Endothelial cell of umbilical vein (primary cell): ENCODE data around the gene HUWE1. TPM values are rescaled to one million over a fixed set of nuclear protein-coding genes. Genes with fewer than 3 reads are reported as not detected.

Experiments used
- BruUV-seq: library from RNA; stranded (reverse); fragments of 400-500 nt; replicated peaks from 2 replicates; lab custom pipeline; 2021; lab: Mats Ljungman, UMichigan
- CTCF ChIA-PET: fragments of 300-600, 350-600 bp; sonication (Branson Sonifier 250); formaldehyde crosslinking; loops from one replicate; lab custom pipeline; 2021; ENCODE audit warnings: antibody characterized with exemption, inconsistent platforms; lab: Charles Lee
- POLR2A ChIA-PET: fragments of 300-600, 350-600 bp; sonication (Branson Sonifier 250); formaldehyde crosslinking; loops from one replicate; lab custom pipeline; 2021; ENCODE audit warnings: antibody characterized with exemption, inconsistent platforms; lab: Charles Lee
- DNase-seq: peaks from one replicate; pipeline ENCODE4 v3.0.0-alpha.2; 2011; ENCODE audit warnings: low read depth, low spot score
- FAIRE-seq: peaks from 2 replicates; lab custom pipeline; 2011; peaks lifted over from hg19 to GRCh38; lab: Jason Lieb, UNC
- H2AFZ ChIP-seq: 2 replicates; pipeline ENCODE4 v1.6.0; 2012; ENCODE audit warnings: low read depth, low read length, control low read depth, inconsistent platforms
- H3K27ac ChIP-seq: 2 replicates; pipeline ENCODE4 v1.5.1; 2011; ENCODE audit warnings: low read depth, mild to moderate bottlenecking, control low read depth, low read length, moderate library complexity; ENCODE audit not compliant: insufficient read depth
- H3K27me3 ChIP-seq, 2 experiments: 2 replicates each; pipeline versions ENCODE4 v1.6.0 to v1.6.1; 2011; ENCODE audit warnings: low read length in 2 of 2, mixed read lengths in 1 of 2; ENCODE audit not compliant: control insufficient read depth in 2 of 2, insufficient read depth in 2 of 2
- H3K36me3 ChIP-seq, 2 experiments: 2 replicates in 1 of 2; 3 replicates in 1 of 2; pipeline ENCODE4 v1.5.1; 2011; ENCODE audit warnings: low read length in 2 of 2, mild to moderate bottlenecking in 1 of 2, moderate library complexity in 1 of 2; ENCODE audit not compliant: control insufficient read depth in 2 of 2, insufficient read depth in 2 of 2; ENCODE audit errors: extremely low read depth in 1 of 2
- H3K4me1 ChIP-seq: 3 replicates; pipeline ENCODE4 v1.5.1; 2011; ENCODE audit warnings: mild to moderate bottlenecking, low read length; ENCODE audit not compliant: control insufficient read depth, insufficient read depth; ENCODE audit errors: extremely low read depth
- H3K4me2 ChIP-seq: 2 replicates; pipeline ENCODE4 v1.6.1; 2011; ENCODE audit warnings: low read length, control low read depth, mixed read lengths; ENCODE audit not compliant: insufficient read depth
- H3K4me3 ChIP-seq, 3 experiments: fragments of 200-600 bp in 1 of 3; sonication (generic), shearing (Covaris generic) in 1 of 3; replicated peaks in 1 of 3; 2 replicates each; pipeline ENCODE4 v1.5.1; 2011 to 2016; ENCODE audit warnings: control low read depth in 3 of 3, low read length in 3 of 3, mild to moderate bottlenecking in 2 of 3, inconsistent platforms in 1 of 3, low read depth in 1 of 3, moderate library complexity in 1 of 3; ENCODE audit not compliant: insufficient read depth in 1 of 3
- H3K79me2 ChIP-seq: 2 replicates; pipeline ENCODE4 v1.6.0; 2012; ENCODE audit warnings: low read length, inconsistent platforms; ENCODE audit not compliant: control insufficient read depth, insufficient read depth
- H3K9ac ChIP-seq: replicated peaks from 2 replicates; pipeline ENCODE3; 2011; ENCODE audit warnings: low read length, control low read depth; ENCODE audit not compliant: insufficient read depth; ENCODE audit errors: extremely low read depth
- H3K9me1 ChIP-seq: replicated peaks from 3 replicates; pipeline ENCODE4 v1.6.0; 2011; ENCODE audit warnings: mild to moderate bottlenecking, low read length; ENCODE audit not compliant: control insufficient read depth, insufficient read depth; ENCODE audit errors: extremely low read depth
- H3K9me3 ChIP-seq: replicated peaks from 2 replicates; pipeline ENCODE4 v1.5.1; 2012; ENCODE audit warnings: low read length, inconsistent platforms; ENCODE audit not compliant: control insufficient read depth, insufficient read depth
- H4K20me1 ChIP-seq: replicated peaks from 2 replicates; pipeline ENCODE3; 2011; ENCODE audit warnings: mild to moderate bottlenecking, low read length; ENCODE audit not compliant: control insufficient read depth, insufficient read depth; ENCODE audit errors: extremely low read depth
- CTCF ChIP-seq, 2 donors: IDR thresholded peaks; 1 replicate in 1 of 2; 2 replicates in 1 of 2; pipeline ENCODE4 v1.5.1; 2011; ENCODE audit warnings: low read length in 2 of 2, mild to moderate bottlenecking in 2 of 2, moderate library complexity in 2 of 2, control low read depth in 1 of 2, inconsistent platforms in 1 of 2, low read depth in 1 of 2; ENCODE audit not compliant: insufficient read depth in 1 of 2; ENCODE audit errors: extremely low read depth in 1 of 2
- EZH2 ChIP-seq: IDR thresholded peaks from 2 replicates; pipeline ENCODE4 v1.6.1; 2012; ENCODE audit warnings: borderline replicate concordance, low read depth, mild to moderate bottlenecking, moderate library complexity, low read length, inconsistent platforms; ENCODE audit not compliant: severe bottlenecking
- FOS ChIP-seq: IDR thresholded peaks from 2 replicates; pipeline ENCODE4 v1.6.1; 2011; ENCODE audit warnings: mild to moderate bottlenecking, low read length, moderate library complexity, borderline replicate concordance; ENCODE audit not compliant: insufficient read depth
- GATA2 ChIP-seq: IDR thresholded peaks from 2 replicates; pipeline ENCODE4 v1.7.0; 2011; ENCODE audit warnings: low read depth, mild to moderate bottlenecking, moderate library complexity, mixed read lengths, low read length; ENCODE audit not compliant: insufficient read length, insufficient read depth
- JUN ChIP-seq: IDR thresholded peaks from 2 replicates; pipeline ENCODE4 v1.6.1; 2011; ENCODE audit warnings: borderline replicate concordance, low read depth; ENCODE audit not compliant: insufficient read length, insufficient read depth
- MAX ChIP-seq: IDR thresholded peaks from 2 replicates; pipeline ENCODE4 v1.6.1; 2011; ENCODE audit not compliant: insufficient read depth, insufficient read length
- MYC ChIP-seq: IDR thresholded peaks from one replicate; pipeline ENCODE4 v1.6.1; 2011; ENCODE audit warnings: mild to moderate bottlenecking, low read depth, low read length
- POLR2A ChIP-seq: IDR thresholded peaks from 2 replicates; pipeline ENCODE4 v1.6.1; 2012; ENCODE audit warnings: low read depth, mild to moderate bottlenecking, control low read depth, low read length
- POLR2AphosphoS5 ChIP-seq: IDR thresholded peaks from 2 replicates; pipeline ENCODE4 v1.6.1; 2012; ENCODE audit warnings: low read depth, mild to moderate bottlenecking, control low read depth, low read length, moderate library complexity; ENCODE audit not compliant: insufficient read depth
- dilution Hi-C: fragments of 300-500 bp; cut with MboI; formaldehyde crosslinking; loops from one replicate; pipeline ENCODE4 v1.15.0; 2019; ENCODE audit warnings: low sequenced_read_pairs; ENCODE audit not compliant: extremely low pct_ligation_motif_present
- intact Hi-C: fragments of 100-400 bp; cut with micrococcal nuclease; formaldehyde crosslinking; loops from one replicate; pipeline ENCODE4 v1.10.0; 2022
- polyA plus RNA-seq, 4 experiments: library from polyadenylated mRNA; depleted of rRNA in 3 of 4; stranded (reverse) in 3 of 4; unstranded in 1 of 4; fragments of >200 nt; gene quantifications; 2 replicates each; pipeline versions ENCODE4 v1.2.1 to v1.2.3, GENCODE V29; 2011 to 2012; ENCODE audit warnings: missing spikeins in 1 of 4
- total RNA-seq: library from RNA; stranded (reverse); gene quantifications from 2 replicates; pipeline ENCODE4 v1.2.3, GENCODE V29; 2021

Gene HUWE1
- total and polyA plus RNA-seq, 2 donors (not counting 3 experiments of a cell fraction or from before 2014, with no cell fraction given), result 66.6 to 210 TPM

- Histone ChIP-seq H3K79me2 (peaks cover 5% of the 10 kb centered on the region), H3K4me1 (no peaks in the 10 kb centered on the region), H3K36me3 (peaks cover 13 to 17% of the 10 kb centered on the region in 2 experiments), H3K9ac (no peak overlapping the region), H3K9me3 (no peaks in the 10 kb centered on the region), H3K27ac (no peak overlapping the region), H3K4me3 (no peak overlapping the region), H2AFZ (no peak overlapping the region), H4K20me1 (no peaks in the 10 kb centered on the region), H3K27me3 (no peaks in the 10 kb centered on the region), H3K4me2 (no peak overlapping the region), H3K9me1 (no peaks in the 10 kb centered on the region)
- ChIA-PET POLR2A (no interaction called here), CTCF (no interaction called here)
- intact Hi-C loops (loop anchor here (5.0 kb wide), 1 partner anchor 34 kb away; no protein-coding TSS in a partner anchor), dilution Hi-C loops (no loop called here)
- FAIRE-seq (no peak), DNase-seq (no peak)
- TF ChIP-seq MAX (no peak), POLR2A (no peak), FOS (no peak), POLR2AphosphoS5 (no peak), GATA2 (no peak), JUN (no peak), CTCF (IDR thresholded peaks at IDR 0.05; ENCODE audit: extremely low read depth in 1 of 2, insufficient read depth in 1 of 2, low read depth in 1 of 2, low read length in 2 of 2) (no peak), EZH2 (no peak), MYC (no peak)
- BruUV-seq, result no TSS peak
These were observed 105.6 kb downstream of the HUWE1 start for GRCh38 chrX:53580742-53581504.
